NCI-H748 treated with DMSO at 0.1 percent for 48 hours (cell line): Measurements from ENCODE around the gene GHR.

Experiments used
- DNase-seq: peaks from one replicate; lab custom pipeline; 2025; lab: John Stamatoyannopoulos, UW

The GHR gene

GRCh38 chr5:42462083-42462482 lies 38.8 kb downstream of the GHR start:
- DNase-seq = no peak

GRCh38 chr5:42467572-42467971 lies 44.3 kb downstream of the GHR start:
- no peak for DNase-seq

- DNase-seq = no peak
Measured at GRCh38 chr5:42467981-42468524, 44.8 kb downstream of the GHR start.

GRCh38 chr5:42483472-42484154 lies 60.4 kb downstream of the GHR start:
- no peak for DNase-seq

- DNase-seq = no peak
Measured at GRCh38 chr5:42487077-42487476, 63.8 kb downstream of the GHR start.

GRCh38 chr5:42487821-42488220 lies 64.6 kb downstream of the GHR start:
- no peak for DNase-seq

- DNase-seq = no peak
Measured at GRCh38 chr5:42490831-42491230, 67.6 kb downstream of the GHR start.

- DNase-seq = no peak
Measured at GRCh38 chr5:42491699-42492098, 68.5 kb downstream of the GHR start.

GRCh38 chr5:42492974-42493373 lies 69.7 kb downstream of the GHR start:
- DNase-seq = no peak

GRCh38 chr5:42494414-42494813 lies 71.2 kb downstream of the GHR start:
- DNase-seq = no peak

GRCh38 chr5:42495914-42496313 lies 72.7 kb downstream of the GHR start:
- no peak for DNase-seq

GRCh38 chr5:42496397-42497156 lies 73.3 kb downstream of the GHR start:
- no peak for DNase-seq

- no peak for DNase-seq
Measured at GRCh38 chr5:42498000-42498399, 74.8 kb downstream of the GHR start.

GRCh38 chr5:42499016-42499415 lies 75.8 kb downstream of the GHR start:
- DNase-seq = no peak

GRCh38 chr5:42500003-42500599 lies 76.9 kb downstream of the GHR start:
- DNase-seq = no peak

GRCh38 chr5:42502613-42503470 lies 79.6 kb downstream of the GHR start:
- DNase-seq = no peak

- DNase-seq = no peak
Measured at GRCh38 chr5:42506662-42507061, 83.4 kb downstream of the GHR start.

- DNase-seq = no peak
Measured at GRCh38 chr5:42507451-42508097, 84.3 kb downstream of the GHR start.

- DNase-seq = no peak
Measured at GRCh38 chr5:42513246-42513645, 90.0 kb downstream of the GHR start.

- DNase-seq = no peak
Measured at GRCh38 chr5:42514754-42515153, 91.5 kb downstream of the GHR start.

GRCh38 chr5:42515504-42515903 lies 92.3 kb downstream of the GHR start:
- no peak for DNase-seq
